ENCODE measurements around the gene MAP3K7CL.
"Not testable (repeated sequence)": the region's sequence is repeated elsewhere in the genome, so short reads cannot be mapped to it uniquely, and the experiment has no call there.

Gene MAP3K7CL

GRCh38 chr21:29135481-29135880 is 5.0 kb downstream of the MAP3K7CL start:
- no peak for DNase-seq

GRCh38 chr21:29136033-29136432 is 5.6 kb downstream of the MAP3K7CL start:
- DNase-seq = no peak

DNA sequence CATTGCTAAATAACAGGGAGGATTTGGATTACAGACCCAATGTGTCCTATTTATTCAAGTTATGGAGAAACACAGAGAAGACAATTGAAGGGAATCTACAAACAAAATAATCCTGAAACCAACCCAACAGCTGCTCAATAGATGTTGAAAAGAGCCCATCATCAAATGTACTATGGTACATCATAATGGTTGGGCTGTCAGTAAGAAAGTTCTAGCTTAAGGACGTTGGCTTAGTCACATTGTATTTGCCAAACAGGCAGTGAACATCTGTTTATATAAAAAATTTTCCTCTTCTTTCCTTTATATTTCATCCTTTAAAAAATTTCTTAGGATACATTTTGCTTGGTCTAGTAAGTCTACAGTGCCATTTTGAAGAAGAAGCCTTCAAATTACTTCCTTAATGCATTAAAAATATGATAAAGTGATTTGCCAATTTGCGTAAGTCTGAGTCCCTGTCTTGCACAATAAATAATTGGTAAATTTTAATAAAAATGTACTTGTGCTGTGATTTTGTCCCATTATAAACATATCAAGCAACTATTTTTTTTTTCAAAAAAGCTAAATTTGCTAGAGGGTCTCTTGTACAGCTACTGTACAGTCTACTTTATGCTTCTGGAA is 14.4 kb downstream of the MAP3K7CL start:
- no peak for DNase-seq

DNA sequence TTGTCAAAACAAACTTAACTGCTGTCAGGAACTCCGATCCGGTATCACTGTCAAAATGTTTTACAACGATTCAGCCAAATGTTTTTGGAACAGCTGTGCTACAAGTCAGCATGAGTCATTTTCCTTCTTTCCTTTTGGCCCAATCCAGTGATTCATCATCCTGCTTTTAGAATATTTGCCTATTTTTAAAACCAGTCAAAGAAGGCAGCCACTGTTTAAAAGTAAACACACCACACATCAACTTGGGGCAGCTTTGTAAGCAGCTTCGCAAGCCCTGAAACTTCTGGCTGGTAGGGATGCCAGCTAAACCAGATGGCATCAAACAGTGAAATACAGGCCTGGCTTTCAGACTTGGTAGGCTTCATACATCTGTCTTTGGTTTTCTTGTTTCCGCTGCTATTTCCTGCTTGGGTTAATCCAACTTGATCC is 14.9 kb downstream of the MAP3K7CL start:
- DNase-seq = no peak

- no peak for DNase-seq
These were observed 15.5 kb downstream of the MAP3K7CL start for GRCh38 chr21:29145852-29146453.

DNA sequence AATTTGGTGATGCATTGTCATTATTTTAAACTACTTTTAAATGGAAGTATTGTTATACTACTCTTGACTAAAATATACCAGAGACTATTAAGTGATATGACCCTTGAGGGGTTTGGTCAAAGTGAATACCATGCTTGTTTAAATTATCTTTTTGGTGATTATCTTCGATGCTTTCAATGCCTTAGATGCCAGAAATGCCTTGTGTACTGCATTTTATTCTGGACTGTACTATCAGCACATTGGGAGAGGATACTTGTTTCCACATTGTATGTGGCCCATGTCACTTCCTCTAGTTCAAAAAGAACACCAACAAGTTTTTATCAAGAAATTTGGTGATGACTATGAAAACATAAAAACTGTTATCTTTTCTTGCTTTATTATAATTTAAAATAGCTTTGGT is 16.3 kb downstream of the MAP3K7CL start:
- no peak for DNase-seq

DNA sequence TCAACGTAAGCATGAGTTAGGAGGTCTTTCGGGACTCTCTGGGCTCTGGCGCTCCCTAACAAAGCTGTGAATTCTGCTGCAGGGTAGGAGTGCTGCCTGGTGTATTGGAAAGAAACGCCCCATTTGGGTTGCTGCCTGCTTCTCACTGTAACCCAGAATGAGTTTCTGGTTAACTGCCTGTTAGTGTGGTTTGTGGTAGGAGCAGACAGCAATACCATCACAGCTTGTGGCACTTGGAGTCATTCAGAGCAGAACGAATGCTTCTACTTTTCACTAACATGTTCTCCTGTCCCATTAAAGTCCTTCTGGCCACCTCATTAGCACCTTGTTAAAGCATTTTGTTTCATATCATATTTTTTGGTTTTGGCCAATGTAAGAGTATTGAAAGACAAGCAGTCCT is 18.1 kb downstream of the MAP3K7CL start:
- no peak for DNase-seq

DNA sequence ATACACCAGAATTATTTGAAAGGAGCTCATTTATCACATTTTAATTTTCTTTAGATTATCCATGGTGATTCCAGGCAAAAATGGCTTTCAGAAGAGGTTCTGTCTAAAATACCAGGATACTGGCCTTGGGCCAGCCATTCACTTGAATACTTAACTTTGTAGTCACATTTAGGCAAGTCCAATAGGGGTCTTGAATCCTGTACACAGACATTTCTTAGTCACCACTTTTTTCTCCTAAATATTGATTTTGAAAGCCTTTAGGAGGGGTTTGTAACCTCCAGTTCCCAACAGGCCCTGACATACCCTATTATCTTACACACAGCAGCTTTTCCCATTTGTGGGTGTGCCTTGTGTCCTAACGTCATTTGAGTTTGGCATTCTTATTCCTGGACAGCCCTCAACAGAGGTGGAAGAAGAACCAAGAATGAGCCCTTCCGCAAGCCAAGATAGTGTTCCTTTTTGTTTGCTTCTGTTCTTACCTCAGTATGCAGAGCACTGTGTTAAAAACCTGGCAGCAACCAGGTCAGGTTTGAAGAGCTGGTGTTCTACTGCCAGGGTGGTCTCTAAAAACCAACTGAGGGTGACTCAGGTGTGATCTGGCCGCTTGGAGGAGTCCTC is 19.5 kb downstream of the MAP3K7CL start:
- peak; percentile 13 for DNase-seq

DNA sequence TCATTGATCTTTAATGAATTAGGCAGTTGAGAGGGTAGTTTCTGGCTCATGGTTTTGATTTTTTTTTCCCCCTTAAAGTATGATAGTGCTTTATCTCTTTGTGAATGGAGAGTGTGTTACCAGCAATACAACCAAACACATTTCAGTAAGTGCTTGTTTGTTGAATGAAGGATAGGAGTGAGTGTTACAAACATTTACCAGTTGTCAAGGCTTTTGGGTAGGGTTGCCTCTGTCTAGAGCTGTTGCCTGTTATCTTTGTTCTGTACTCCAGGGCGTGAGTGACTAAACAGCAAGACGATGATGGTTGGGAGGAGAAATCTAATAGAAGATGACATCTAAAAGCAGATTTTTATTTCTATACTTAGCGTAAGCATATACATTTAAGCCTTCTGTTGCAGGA is 21.5 kb downstream of the MAP3K7CL start:
- DNase-seq = no peak

DNA sequence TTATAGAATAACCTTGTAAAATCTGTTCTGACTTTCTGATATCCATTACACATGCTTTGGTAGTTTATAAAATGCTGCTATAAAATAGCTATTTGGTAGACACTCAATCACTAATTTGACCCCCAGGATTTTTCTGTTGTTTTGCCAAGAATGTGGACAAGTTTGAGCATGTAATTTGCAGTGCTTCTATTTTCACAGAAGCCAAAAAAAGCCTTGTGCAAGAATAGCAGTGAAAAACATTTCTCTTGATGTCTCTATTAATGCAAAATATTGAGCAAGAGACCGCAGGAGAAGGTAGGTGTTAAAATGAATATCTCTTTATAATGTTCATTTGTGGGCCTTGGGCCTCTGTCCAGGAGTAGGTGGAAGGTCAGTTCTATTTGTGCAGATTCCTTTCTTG is 22.5 kb downstream of the MAP3K7CL start:
- DNase-seq = no peak

DNA sequence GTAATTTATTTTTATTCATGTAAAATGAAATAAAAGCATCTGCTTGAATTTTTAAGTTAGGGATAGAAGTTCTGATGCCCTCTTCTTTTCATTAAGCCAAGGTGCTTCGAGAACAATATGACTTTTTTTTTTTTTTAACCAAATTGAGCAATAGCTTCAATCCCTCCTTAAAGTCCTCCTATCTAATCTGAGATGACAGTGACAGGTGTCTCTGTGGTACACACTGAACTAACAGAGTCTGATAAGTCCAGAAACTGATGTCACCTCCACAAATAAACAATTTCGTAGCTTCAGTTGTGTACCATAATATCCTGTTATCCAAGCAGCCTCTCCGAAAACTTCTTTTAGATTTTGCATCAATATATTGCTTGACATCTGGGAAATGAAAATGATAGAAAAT is 23.8 kb downstream of the MAP3K7CL start:
- no peak for DNase-seq

DNA sequence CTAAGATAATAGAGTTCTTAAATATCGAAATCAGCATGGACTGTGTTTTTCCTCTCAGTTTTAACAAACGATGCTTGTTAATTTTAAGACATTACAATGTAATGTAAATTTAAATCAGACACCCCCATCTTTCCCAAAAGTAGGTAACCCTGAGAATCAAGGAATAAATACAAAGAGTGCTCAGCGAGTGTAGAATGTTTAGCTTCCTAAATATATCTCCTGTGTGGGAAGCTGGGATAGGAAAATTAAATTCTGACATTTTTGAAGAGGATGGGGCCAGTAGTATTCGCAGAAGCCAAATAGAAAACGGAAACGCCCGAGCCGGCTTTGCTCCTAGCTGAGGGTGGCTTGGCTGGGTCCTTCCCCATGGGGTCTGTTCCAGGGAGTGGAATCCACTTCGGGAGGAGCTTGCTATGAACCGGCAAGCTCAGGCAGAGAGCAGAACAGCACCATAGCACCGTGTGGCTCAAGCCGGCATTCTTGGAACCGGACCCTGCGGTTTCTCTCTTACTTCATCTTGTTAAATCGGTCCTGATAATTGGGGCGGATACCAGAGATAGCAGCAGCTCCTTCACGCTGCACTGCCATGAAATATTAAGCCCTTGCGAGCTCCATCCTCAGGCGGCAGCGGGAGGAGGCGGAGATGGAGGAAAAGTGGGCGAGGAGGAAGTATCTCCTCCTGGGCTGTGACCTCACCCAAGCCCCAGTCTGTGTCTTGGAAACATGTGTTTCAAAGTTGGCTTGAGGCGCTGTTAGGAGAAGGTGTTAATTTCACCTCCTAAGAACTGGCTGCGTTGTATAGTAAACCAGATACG is 24.9 kb downstream of the MAP3K7CL start:
- DNase-seq = peak; percentile 26

GRCh38 chr21:29155933-29156260 is 25.5 kb downstream of the MAP3K7CL start:
- no peak for DNase-seq

- no peak for DNase-seq
These were observed 26.6 kb downstream of the MAP3K7CL start for GRCh38 chr21:29157080-29157479.

GRCh38 chr21:29159842-29160241 is 29.4 kb downstream of the MAP3K7CL start:
- no peak for DNase-seq

DNA sequence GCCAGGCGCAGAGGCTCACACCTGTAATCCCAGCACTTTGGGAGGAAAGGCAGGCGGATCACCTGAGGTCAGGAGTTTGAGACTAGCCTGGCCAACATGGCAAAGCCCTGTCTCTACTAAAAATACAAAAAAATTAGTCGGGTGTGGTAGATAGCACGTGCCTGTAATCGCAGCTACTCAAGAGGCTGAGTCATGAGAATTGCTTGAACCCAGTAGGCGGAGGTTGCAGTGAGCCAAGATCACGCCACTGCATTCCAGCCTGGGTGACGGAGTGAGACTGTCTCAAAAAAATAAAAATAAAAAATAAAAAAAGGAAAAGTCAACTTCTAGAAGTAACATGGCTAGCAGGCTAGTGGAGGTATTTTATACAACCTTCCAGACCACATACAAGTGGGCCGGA is 32.4 kb downstream of the MAP3K7CL start:
- peak; percentile 29 for DNase-seq

DNA sequence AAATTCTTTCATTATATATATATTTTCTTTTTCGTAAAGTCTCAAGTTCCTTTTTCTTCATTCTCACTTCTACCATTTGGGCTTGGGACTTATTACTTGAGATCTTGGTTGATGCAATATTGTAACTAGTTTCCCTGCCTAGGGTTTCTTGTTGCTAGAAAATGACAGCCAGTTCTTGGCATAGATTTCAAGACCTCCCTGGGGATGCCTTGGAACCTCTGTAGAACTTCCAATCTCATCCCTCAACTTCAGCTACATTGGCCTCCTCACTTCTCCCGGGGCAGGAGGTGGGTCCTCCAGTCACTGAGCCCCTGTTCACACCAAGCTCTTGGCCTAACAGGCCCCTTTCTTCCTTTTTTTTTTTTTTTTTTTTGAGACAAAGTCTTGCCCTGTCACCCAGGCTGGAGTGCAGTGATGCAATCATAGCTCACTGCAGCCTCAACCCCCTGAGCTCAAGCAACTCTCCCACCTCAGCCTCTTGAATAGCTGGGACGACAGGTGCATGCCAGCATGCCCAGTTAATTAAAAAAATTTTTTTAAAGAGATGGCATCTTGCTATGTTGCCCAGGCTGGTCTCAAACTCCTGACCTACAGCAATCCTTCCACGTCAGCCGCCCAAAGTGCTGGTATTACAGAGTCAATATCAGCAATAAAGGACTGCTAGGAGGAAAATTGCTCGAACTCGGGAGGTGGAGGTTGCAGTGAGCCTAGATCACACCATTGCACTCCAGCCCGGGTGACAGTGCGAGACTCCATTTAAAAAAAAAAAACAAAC is 33.1 kb downstream of the MAP3K7CL start:
- DNase-seq = no peak

DNA sequence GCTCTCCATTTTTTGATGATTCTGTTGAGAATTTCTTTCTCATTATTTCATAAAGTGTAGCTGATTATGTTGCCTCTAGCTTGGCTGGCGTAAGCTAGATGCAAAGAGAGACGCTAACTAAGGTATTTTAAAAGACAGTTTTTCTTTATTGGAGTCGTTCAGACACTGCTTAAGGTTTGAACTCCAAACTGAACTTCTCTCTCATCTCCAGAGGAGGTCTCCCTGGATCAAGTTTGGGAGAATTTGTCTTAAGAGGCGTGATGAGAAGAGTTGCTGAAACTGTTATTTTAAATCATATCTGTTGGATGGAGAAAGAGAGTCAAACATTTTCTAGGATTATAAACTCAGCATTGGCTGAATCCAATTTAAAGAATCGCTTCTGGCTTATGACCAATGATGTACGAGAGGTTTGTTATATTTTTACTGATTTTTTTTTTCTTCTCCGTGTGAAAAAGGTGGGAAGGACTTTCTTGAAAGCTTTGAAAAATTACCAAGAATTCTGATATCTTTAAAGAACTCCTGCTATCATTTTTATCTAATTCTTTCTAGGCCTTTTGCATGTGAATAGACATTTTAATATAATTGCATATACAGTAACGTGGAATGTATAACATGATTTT is 34.0 kb downstream of the MAP3K7CL start:
- DNase-seq = peak; percentile 76

DNA sequence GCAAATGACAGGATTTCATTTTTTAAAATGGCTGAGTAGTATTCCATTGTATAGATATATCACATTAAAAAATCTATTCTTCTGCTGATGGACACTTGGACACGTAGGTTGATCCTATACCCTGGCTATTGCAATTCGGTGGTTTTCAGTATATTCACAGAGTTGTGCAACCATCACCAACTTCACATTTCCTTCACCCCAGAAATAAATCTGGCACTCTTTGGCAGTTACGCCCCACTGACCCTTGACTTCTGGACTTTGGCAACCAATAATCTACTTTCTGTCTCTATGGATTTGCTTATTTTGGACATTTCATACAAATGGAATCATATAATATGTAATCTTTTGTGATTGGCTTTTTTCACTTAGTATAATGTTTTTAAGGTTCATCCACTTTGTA is 35.9 kb downstream of the MAP3K7CL start:
- no peak for DNase-seq

GRCh38 chr21:29166853-29167252 is 36.4 kb downstream of the MAP3K7CL start:
- DNase-seq = no peak

DNA sequence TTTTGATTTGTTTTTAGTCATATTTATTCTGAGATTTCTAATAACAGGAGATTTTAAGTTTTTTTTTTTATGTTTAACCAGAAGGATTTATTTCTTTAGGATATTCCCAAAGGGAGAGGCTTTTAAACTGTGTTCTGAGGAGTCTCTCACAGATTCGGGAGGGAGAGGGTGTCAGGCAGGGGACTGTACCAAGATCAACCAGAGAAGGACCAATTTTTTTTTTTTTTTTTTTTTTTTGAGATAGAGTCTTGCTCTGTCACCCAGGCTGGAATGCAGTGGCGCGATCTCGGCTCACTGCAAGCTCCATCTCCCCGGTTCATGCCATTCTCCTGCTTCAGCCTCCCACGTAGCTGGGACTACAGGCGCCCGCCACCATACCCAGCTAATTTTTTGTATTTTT is 37.0 kb downstream of the MAP3K7CL start:
- not testable (repeated sequence) for DNase-seq

DNA sequence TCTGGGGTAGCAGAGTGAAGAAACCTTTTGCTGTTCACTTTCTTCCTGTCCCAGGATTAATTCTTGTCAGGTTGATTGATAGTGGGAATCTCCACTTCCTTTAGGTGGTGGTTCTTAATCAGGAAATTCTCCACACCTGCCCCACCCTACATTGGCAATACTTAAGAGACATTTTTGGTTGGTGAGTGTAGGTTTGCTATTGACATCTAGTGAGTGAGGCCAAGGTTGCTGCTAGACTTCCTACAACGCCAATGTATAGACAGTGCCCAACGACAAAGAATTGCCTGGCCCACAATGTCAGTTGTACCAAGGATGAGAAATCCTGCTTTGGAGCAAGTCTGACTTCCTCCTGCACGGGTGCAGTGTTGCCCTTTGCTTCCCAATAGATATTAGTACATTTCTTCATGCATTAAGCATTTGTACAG is 38.5 kb downstream of the MAP3K7CL start:
- DNase-seq = no peak

DNA sequence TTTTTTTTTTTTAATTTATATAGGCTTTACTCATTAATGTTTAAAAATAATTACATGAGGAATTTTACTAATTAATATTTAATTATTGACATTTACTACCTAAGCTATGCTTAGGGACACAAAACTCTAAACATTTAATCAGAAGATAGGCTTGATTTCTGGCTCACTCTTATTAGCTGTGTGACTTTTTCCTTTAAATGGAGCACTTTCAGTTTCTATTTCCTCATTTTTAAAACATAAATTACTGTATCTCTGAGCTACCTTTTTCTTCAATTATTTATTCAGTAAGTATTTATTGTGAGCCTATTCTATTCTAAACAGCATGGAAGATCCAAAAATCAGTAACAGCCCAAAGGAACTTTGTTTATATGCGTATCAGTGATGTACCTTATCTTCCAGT is 40.5 kb downstream of the MAP3K7CL start:
- no peak for DNase-seq

Data from hematopoietic multipotent progenitor cell treated with erythropoietin and hydrocortisone succinate and interleukin-3 and kit ligand, for 8 days (in vitro differentiated cells).